ENCODE measurements around the gene THAP3. TPM values are rescaled to one million over a fixed set of nuclear protein-coding genes. Genes with fewer than 3 reads are reported as not detected.

Gene THAP3
- total RNA-seq, 1 experiment from 2014 or later = 35.5 TPM

Other genes with a start within 250 kb of the THAP3 start
- 51.2 and 51.8 TPM in 2 replicates for gene ACOT7, start 231.1 kb upstream of the THAP3 start, total RNA-seq (2014; rRNA removed; shearing (Covaris generic))
- not detected in 2 replicates for gene HES2, start 204.9 kb upstream of the THAP3 start, total RNA-seq (2014; rRNA removed; shearing (Covaris generic))
- 0.30 and 0.55 TPM in 2 replicates for gene ESPN, start 200.1 kb upstream of the THAP3 start, total RNA-seq (2014; rRNA removed; shearing (Covaris generic))
- 4.1 and 4.6 TPM in 2 replicates for gene TNFRSF25, start 158.7 kb upstream of the THAP3 start, total RNA-seq (2014; rRNA removed; shearing (Covaris generic))
- 3.7 and 5.3 TPM in 2 replicates for gene PLEKHG5, start 133.2 kb upstream of the THAP3 start, total RNA-seq (2014; rRNA removed; shearing (Covaris generic))
- 63.5 and 64.7 TPM in 2 replicates for gene NOL9, start 70.4 kb upstream of the THAP3 start, total RNA-seq (2014; rRNA removed; shearing (Covaris generic))
- gene TAS1R1, start 69.6 kb upstream of the THAP3 start, total RNA-seq (2014; rRNA removed; shearing (Covaris generic)) = 0.14 and 0.20 TPM in 2 replicates
- 14.6 and 25.2 TPM in 2 replicates for gene ZBTB48, start 44.9 kb upstream of the THAP3 start, total RNA-seq (2014; rRNA removed; shearing (Covaris generic))
- gene KLHL21, start 22.0 kb upstream of the THAP3 start, total RNA-seq (2014; rRNA removed; shearing (Covaris generic)) = 44.8 and 45.0 TPM in 2 replicates
- 24.5 and 25.0 TPM in 2 replicates for gene PHF13, start 11.1 kb upstream of the THAP3 start, total RNA-seq (2014; rRNA removed; shearing (Covaris generic))
- 76.6 and 84.5 TPM in 2 replicates for gene DNAJC11, start 76.9 kb downstream of the THAP3 start, total RNA-seq (2014; rRNA removed; shearing (Covaris generic))
- gene CAMTA1, start 160.6 kb downstream of the THAP3 start, total RNA-seq (2014; rRNA removed; shearing (Covaris generic)) = 152 and 153 TPM in 2 replicates